Tibial artery (tissue), 4 donors: ENCODE results near the gene MTHFSD.

Source experiments
- DNase-seq, 2 donors: peaks; one replicate each; pipeline ENCODE4 v3.0.0-alpha.2; 2019
- H3K27ac ChIP-seq, 2 donors: fragments of 200-600 bp; sonication (generic) in 1 of 2; 1 replicate in 1 of 2; 2 replicates in 1 of 2; pipeline ENCODE4 v1.5.1; 2018 to 2019; ENCODE audit warnings: mild to moderate bottlenecking in 1 of 2
- H3K27me3 ChIP-seq, 2 donors: fragments of 200-600 bp; sonication (generic) in 1 of 2; one replicate each; pipeline versions ENCODE4 v1.5.1 to v1.6.0; 2016 to 2019
- H3K36me3 ChIP-seq, 3 donors: fragments of 200-600 bp; sonication (generic) in 2 of 3; one replicate each; pipeline ENCODE4 v1.5.1; 2016 to 2019; ENCODE audit warnings: mild to moderate bottlenecking in 2 of 3
- H3K4me1 ChIP-seq, 4 donors: fragments of 200-600 bp; sonication (generic) in 2 of 4; 1 replicate in 3 of 4; 2 replicates in 1 of 4; pipeline ENCODE4 v1.5.1; 2016 to 2019
- H3K4me3 ChIP-seq, 2 donors: fragments of 200-600 bp; sonication (generic) in 1 of 2; 1 replicate in 1 of 2; 2 replicates in 1 of 2; pipeline ENCODE4 v1.5.1; 2018 to 2019; ENCODE audit warnings: mild to moderate bottlenecking in 2 of 2
- H3K9me3 ChIP-seq, 3 donors: fragments of 200-600 bp; sonication (generic) in 1 of 3; one replicate each; pipeline ENCODE4 v1.5.1; 2016 to 2019
- CTCF ChIP-seq, 2 experiments: fragments of 200-600 bp in 1 of 2; fragments of 450-650 bp in 1 of 2; IDR thresholded peaks; one replicate each; pipeline ENCODE4 v1.5.1; 2017 to 2019; ENCODE audit warnings: antibody characterized with exemption in 2 of 2, mild to moderate bottlenecking in 1 of 2, moderate library complexity in 1 of 2
- intact Hi-C: fragments of 100-400 bp; cut with DNase I; formaldehyde crosslinking; loops from one replicate; pipeline ENCODE4 v1.15.0; 2023; ENCODE audit warnings: low total_unique reads

The MTHFSD gene

DNA sequence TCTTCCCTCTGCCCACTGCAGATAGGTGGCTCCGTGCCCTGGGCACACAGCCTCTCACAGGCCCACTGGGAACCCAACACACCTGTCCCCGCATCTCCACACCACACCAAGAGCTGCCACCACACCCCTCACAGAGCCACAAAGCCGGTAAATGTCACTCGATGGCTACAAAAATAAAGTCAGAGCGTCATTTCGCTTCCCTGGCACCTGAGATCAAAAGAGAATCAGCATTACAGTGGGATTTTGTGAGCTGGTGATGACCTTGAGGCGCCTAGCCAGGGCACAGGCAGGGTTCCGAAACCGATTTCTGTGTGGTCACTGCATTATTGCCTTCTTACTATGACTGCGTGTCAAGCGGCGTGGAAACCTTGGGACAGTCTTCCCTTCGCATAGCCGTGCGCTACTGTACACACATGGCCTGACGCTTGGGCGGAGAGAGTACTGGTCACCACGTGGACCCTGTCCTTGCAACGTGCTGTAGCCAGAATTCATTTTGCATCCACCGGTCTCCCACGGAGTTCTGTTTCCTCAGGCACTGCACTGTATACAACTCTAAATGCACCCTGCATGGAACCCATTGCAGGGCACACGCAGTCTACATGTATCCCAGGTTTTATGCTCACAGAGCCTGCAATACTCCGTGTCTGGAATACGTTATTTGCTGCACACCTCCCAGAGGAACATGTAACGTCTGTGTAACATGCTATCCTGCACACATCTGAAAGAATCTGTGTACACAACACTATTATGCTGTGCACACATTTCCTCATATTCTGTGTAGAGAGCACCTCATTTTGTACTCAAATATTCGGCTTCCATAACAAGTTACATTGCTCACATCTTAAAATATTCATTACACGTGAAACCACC lies 50.5 kb downstream of the MTHFSD start:
- Histone ChIP-seq H3K27me3 (peaks cover 28 to 97% of the 10 kb centered on the region in 2 donors), H3K9me3 (no peaks in the 10 kb centered on the region), H3K4me3 (no peak overlapping the region), H3K36me3 (no peaks in the 10 kb centered on the region), H3K4me1 (peaks cover 0 to 38% (median 29%) of the 10 kb centered on the region in 4 donors), H3K27ac (no peak overlapping the region)
- no peak for DNase-seq
- intact Hi-C loops, result loop anchor here (10.0 kb wide), 1 partner anchor 1810 kb away; the partner anchor contains the start of gene USP10
- no peak for TF ChIP-seq CTCF (IDR thresholded peaks at IDR 0.05)

DNA sequence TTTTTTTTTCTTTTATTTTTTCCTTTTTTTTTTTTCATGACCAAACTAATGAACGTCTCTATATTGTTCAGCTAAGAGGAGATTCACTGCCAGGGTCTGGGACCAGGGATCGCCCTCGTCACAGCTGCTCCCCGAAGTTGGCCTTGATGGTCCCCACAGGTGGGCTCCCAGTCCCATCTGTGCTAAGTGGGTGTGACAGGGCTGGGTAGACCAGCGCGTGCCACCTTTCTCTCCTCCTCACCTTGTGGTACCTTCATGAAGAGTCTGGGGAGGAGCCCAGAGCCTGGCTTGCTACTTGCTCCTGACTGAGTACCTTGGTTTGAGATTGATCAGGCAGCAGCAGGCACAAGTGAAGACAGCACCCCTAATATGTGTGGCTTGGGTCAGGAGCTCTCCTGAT lies 51.2 kb downstream of the MTHFSD start:
- intact Hi-C loops, result loop anchor here (10.0 kb wide), 1 partner anchor 1809 kb away; the partner anchor contains the start of gene USP10
- H3K9me3 ChIP-seq, result no peaks in the 10 kb centered on the region
- H3K4me1 ChIP-seq, result peaks cover 0 to 41% (median 29%) of the 10 kb centered on the region in 4 donors
- no peak overlapping the region for H3K4me3 ChIP-seq
- no peak for TF ChIP-seq CTCF (IDR thresholded peaks at IDR 0.05)
- H3K27me3 ChIP-seq, result peaks cover 31 to 99% of the 10 kb centered on the region in 2 donors
- no peak for DNase-seq
- H3K36me3 ChIP-seq, result no peaks in the 10 kb centered on the region
- H3K27ac ChIP-seq, result no peak overlapping the region

DNA sequence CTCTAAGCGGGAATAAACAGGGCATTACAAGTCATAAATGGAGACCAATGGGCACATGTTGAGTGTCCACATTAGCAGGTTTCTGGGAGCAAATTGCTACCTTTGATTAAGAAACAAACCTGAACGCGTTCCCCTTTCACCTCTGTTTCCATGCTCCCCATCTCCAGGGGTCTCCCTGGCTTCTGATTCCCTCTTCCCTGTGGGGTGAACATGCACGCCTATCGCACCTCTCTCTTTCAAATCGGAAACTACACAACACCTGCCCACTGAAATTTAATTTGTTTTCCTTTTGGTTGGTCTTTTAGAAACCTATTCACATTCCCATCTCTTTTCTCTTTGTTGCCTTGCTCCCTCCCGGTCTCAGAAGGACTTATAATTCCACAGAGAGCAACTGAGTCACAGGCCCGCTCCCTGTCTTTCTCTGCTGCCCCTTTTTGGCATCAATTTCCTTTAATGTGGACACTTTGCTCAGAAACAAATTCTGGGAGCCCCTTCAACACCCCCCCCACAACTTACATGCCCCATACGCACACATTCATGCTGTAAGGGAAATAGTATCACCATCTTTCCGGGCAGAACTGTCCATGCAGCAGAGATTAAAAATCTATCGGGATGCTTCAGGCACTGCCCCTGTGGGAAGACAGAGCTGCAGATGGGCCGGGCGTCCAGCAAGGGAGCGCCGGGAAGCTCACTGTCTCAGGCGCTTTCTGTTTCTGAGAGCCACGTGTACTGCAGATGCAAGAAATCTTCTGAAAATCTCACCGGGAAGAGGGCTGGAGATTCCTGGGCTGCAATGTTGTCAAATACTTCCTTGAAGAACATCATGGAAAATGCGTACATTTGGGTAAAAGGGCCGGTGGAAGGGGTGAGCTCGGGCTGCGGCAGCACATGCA lies 51.9 kb downstream of the MTHFSD start:
- no peaks in the 10 kb centered on the region for H3K36me3 ChIP-seq
- intact Hi-C loops, result loop anchor here (10.0 kb wide), 1 partner anchor 1808 kb away; the partner anchor contains the start of gene USP10
- no peak overlapping the region for H3K4me3 ChIP-seq
- peaks cover 0 to 41% (median 29%) of the 10 kb centered on the region in 4 donors for H3K4me1 ChIP-seq
- no peak overlapping the region for H3K27ac ChIP-seq
- no peaks in the 10 kb centered on the region for H3K9me3 ChIP-seq
- DNase-seq, result no peak
- TF ChIP-seq CTCF (IDR thresholded peaks at IDR 0.05), result no peak
- H3K27me3 ChIP-seq, result peaks cover 34 to 99% of the 10 kb centered on the region in 2 donors

DNA sequence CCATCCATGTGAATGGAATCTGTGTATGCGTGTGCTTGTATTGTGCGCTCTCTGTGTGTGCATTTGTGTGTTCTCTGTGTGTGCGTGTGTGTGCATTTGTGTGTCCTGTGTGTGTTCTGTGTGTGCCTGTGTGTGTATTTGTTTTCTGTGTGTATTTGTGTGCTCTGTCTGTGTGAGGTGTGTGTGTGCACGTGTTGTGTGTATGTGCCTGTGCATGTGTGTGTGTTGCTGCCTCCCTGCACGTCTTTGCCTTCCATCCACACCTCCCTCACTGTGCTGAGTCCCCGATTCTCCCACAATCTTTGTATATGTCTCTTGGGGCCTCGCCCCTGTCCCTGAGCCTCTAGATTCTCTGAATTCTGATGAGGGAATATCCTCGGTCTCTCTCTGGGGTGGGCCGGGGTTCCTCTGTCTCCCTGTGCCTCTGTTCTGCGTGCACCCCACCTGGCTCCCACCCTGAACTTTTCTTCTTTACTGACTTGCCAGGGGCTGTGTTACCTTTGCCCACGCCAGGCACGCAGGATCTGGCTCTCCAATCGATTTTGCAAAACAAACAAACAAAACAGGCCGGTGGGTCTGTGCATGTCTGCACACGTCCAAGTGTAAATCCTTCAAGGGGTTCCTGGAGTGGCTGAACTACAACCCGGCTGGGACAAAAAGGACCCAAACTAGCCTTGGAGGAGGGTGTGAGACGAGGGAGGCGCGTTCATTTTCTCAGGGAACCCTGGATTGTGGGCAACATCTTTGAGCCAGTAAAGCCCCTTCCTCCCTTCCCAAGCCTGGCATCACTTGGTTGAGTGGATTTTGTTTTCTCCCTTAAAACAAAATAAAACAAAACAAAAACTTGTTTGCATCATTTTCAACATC lies 52.8 kb downstream of the MTHFSD start:
- no peak overlapping the region for H3K4me3 ChIP-seq
- TF ChIP-seq CTCF (IDR thresholded peaks at IDR 0.05), result no peak
- no peaks in the 10 kb centered on the region for H3K9me3 ChIP-seq
- H3K4me1 ChIP-seq, result peaks cover 0 to 42% (median 29%) of the 10 kb centered on the region in 4 donors
- H3K36me3 ChIP-seq, result no peaks in the 10 kb centered on the region
- DNase-seq, result no peak
- H3K27ac ChIP-seq, result no peak overlapping the region
- peaks cover 25 to 99% of the 10 kb centered on the region in 2 donors for H3K27me3 ChIP-seq
- intact Hi-C loops, result loop anchor here (10.0 kb wide), 1 partner anchor 1807 kb away; the partner anchor contains the start of gene USP10
